HG02571 (cell line): ENCODE results near the gene MEAF6.
A peak's percentile ranks its signal among the peaks of the same experiment; 100 is the strongest.
"Not testable (repeated sequence)": the region's sequence is repeated elsewhere in the genome, so short reads cannot be mapped to it uniquely, and the experiment has no call there.

Source experiments
- ATAC-seq: cut with Tn5 transposase; IDR thresholded peaks from one replicate; pipeline ENCODE4 v1.9.1; 2021; ENCODE audit warnings: mild to moderate bottlenecking, moderate library complexity; ENCODE audit not compliant: unreplicated experiment

Gene MEAF6

DNA sequence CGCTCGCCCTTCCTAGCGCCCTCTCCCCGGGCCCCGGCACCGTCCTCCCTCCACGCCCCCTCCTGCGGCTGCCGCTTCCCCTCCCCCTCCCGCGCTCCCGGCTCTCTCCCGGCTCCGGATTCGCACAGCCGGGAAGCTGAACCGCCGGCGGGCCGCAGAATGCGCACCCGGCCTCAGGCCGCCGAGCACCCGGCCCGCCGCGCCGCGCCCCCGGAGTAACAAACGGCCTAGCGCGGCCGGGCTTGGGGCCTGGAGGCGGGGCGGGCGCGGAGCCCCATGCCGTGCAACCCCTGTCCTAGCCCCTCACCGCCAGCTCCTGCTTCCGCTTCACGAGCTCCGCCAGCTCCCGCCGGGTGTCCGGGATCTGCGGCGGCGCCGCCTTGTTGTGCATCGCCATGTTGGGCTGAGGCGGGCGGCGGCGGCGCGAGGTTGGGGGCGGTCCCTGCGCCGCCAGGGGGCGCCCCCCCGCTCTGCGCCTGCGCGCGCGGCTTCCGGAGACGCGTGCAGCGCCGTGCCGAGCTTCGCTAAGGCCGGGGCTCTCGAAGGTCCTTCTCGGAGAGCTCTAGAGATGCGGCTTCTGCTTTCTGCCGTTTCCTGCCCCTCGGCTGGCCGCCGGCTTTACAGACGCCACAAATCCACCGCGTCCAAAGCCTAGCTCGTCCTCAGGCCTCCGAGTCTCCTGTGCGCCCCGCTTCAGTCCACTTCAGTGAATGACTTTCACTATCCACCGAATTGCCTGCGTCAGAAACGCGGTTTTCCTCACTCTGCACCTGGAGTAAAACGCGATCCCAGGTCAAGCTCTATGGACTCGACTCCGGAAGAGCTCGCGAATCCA, at the start of gene MEAF6:
MEAF6 (minus strand) TSS at position 417 of the 835 bp plus-strand sequence; CDS start at position 397, 20 bp downstream.
- peak; percentile 85 for ATAC-seq

DNA sequence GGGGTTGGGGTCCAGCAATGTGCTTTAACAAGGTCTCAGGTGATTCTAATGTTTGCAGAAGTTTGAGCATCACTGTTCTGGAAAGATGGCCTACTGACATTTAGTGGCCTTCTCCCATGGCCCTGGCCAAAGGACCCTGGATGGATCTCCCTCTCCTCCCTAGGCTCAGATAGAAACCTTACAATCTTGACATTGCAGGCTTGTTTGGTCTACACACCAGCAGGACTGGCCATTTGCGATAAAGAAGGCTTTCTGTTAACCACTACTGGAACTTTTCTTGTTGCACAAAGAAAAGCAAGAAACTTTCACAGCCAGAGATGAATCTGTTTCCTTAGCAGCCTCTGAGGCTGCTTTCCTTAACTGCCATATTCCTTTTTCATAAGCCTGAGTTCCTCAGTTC, 48.4 kb upstream of the MEAF6 start:
- no peak for ATAC-seq

DNA sequence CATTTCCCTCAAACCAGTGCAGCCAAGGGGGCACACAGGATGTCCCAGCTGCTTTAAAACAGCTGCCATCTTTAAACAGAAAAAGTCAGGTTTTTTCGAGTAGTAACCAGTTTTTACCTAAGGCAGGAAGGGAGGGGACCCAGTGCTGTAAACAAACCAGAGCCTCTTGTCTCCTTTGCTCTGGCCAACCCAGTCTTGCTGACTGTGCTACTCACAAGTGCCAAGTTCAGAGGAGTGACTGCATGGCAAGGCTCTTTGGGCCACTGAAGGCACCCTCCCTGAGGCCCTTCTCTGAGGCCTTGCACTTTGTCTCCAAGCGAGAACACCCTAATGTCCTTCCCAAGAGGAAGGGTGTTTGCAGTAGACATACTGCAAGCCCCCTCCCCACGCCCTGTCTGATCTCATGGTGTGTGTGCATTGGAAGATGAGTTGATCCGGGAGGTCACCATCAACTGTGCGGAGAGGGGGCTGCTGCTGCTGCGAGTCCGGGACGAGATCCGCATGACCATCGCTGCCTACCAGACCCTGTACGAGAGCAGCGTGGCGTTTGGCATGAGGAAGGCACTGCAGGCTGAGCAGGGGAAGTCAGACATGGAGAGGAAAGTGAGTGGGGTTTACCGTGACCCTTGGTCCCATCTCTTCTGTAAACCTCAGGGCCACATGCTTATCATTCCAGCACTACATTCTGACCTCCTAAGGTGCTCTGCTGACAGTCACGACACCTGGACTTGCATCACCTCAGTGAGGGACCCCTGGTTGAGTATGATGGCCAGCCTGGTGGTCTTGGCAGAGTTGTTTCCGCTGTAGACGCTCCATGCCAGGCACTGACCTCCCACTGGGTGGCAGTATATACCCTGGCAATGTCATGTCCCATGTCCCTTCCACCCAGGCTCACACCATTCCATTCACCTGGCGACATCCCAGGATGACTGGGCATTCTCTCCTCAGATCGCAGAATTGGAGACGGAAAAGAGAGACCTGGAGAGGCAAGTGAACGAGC, 46.9 kb upstream of the MEAF6 start:
- no peak for ATAC-seq

DNA sequence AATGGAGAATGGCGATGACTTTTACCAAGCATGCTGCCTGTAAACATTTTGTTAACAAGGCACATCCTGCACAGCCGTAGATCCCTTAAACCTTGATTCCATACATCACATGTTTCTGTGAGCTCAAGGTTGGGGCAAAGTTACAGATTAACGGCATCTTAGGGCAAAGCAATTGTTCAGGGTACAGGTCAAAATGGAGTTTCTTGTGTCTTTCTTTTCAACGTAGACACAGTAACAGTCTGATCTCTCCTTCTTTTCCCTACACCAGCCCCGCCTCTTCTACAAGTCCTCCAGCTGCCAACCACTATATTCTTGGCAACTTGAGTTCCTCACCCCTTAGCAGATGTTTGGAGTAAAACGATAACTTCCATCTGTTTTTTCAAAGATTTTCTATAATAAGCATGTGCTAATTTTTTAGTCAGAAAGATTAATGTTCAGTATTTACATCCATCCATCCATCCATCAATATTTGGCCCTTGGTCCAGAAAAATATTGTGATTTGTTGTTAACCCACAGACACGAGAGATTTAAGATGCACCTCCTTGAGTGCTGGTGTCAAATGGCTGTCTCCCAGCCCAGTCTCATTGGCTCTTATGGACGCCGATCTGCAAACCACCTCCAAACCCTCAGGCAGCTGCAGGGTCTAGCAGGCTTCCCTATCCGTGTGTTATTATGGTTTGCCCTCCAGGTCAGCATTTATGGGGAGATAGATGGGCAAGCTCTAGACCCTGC, 46.0 kb upstream of the MEAF6 start:
- no peak for ATAC-seq

DNA sequence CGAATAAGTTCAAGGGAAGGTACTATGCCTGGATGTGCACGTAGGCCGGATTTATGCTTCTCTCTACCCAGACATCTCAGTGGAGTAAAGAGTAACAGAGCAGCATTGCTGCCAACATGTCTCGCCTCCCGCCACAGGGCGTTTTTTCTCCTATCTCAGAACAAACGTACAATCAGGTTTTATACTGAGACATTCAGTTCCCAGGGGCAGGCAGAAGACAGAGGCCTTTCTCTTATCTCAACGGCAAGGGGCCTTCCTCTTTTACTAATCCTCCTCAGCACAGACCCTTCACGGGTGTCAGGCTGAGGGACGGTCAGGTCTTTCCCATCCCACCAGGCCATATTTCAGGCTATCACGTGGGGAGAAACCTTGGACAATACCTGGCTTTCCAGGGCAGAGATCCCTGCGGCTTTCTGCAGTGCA, 45.4 kb upstream of the MEAF6 start:
- ATAC-seq = not testable (repeated sequence)

DNA sequence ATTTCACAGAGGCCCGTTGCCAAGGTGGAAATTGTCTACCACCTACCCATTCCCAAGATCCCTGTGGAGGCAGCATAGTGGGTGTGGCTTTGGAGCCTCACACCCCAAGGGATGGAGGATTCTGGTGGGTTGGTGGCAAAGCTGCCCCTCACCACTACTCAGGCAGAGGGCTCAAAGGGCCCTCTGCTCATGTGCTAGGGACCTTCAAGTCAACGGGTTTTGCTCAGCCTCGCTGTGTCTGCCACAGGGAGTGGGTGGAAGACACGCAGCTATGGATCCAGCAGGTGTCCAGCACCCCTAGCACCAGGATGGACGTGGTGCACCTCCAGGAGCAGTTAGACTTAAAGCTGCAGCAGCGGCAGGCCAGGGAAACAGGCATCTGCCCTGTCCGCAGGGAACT, 44.5 kb upstream of the MEAF6 start:
- ATAC-seq = no peak

DNA sequence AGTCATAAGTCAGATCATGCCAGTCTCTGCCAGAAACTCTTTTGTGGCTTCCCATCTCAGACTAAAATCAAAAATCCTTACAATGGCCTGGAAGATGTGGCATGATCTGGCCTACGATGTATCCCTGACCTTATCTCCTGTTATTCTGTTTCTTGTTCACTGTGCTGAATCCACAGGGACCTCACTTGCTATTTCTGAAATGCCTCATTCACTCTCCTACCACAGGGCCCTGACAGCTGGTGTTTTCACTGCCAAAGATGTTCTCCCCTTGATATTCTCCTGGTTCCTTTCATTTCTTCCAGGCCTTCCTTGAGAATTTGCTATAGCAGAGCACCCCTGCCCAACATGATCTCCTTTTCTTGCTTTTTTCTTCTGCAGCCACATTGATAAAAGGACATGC, 43.8 kb upstream of the MEAF6 start:
- no peak for ATAC-seq

DNA sequence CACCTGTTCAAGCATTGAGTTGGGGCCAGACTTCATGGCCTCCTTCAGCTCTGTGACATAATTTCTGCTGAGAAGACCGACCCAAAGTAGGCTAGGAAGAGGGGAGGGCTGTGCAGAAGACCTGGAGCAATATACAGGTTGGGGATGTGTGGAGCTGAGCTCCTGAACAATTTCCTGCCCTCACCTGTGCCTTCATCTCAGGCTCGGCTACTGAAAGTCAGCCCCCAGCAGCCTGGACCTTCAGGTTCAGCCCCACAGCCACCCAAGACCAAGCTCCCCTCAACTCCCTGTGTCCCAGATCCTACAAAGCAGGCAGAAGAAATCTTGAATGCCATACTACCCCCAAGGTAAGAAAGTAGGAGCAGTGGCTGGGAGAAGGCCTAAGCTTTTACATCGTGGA, 42.8 kb upstream of the MEAF6 start:
- no peak for ATAC-seq

DNA sequence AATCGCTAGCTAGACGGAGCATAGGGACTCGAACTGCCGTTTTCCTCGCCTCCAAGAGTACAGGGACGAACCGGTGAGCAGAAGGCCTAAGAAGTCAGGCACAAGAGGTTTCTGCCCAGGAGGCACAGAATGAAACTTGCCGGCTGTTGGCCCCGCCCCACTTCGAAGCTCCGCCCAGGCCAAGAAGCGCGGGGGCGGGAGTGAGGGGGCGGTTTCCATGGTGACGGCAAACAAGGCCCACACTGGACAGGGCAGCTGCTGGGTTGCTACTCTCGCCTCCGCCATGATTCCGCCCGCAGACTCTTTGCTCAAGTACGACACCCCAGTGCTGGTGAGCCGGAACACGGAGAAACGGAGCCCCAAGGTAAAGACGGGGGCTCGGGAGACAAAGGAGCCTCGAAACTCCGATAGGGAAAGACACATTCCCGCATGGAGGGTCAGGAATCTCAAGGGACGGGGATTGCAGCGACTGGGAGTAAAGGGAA, 42.2 kb upstream of the MEAF6 start, which contains the start of gene DNALI1:
DNALI1 (plus strand) TSS at position 229 of the 485 bp plus-strand sequence; CDS start at position 284, 55 bp downstream.
- ATAC-seq = no peak

DNA sequence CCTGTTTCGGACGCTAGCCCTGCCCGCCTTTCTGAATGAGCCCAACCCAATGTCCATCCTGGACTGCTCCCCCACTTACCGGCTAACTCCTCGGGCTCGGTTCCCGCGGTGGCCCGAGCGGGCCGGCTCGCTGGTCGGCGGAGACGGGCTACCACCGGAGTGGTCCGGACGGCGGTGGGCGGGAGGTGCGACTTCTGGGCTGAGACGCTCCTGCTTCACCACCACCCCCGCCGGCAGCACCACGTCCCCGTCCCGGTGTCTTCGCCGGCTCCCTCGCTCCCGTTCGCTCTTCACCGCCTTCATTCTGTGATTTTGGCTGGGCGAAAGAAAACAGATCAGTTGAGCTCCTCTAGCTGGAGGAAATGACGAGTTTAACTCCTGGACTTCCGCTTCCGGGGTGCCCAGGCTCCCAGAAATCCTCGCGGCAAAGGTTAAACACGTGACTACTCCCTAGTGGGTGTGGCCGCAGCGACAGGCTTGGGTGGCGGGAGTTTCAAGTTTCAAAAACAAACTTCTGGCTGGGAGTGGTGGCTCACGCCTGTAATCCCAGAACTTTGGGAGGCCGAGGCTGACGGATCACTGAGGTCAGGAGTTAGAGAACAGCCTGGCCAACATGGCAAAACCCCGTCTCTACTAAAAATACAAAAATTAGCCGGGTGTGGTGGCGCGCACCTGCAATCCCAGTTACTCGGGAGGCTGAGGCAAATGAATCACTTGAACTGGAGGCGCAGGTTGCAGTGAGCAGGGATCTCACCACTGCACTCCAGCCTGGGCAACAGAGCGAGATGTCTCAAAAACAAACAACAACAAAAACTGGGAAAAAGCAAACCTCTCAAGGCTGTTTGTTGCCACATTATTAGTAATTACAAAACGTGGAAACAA, 39.6 kb upstream of the MEAF6 start, which contains the start of gene SNIP1:
SNIP1 (minus strand) TSS at position 367 of the 882 bp plus-strand sequence; CDS start at position 303, 64 bp downstream.
- ATAC-seq = peak; percentile 85

DNA sequence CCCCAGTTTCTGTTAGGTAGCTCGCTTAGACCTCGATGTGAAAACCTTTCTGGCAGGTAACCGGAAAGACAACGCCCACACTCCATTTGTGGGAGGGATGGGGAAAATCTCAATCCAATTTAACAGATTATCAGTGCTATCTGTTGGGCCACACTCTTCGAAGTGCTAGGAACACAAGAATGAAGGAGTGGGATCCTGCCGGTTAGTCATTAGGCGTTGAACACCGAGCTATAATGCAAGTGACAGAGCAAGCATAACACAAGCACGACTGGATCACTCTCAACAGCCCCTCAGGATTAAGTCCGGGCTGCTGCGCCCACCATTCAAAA, 39.0 kb upstream of the MEAF6 start:
- no peak for ATAC-seq

DNA sequence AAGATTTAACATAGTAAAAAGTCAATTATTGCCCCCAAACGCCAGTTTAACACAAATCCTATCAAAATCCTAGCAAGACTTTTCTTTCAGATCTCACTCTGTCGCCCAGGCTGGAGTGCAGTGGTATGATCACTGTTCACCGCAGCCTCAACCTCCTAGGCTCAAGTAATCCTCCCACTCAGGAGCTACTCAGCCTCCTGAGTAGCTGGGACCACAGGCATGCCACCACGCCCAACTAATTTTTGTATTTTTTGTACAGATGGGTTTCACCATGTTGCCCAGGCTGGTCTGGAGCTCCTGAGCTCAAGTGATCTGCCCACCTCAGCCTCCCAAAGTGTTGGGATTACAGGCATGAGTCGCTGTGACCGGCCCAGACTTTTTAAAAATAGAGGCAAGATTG, 34.8 kb upstream of the MEAF6 start:
- ATAC-seq = no peak

DNA sequence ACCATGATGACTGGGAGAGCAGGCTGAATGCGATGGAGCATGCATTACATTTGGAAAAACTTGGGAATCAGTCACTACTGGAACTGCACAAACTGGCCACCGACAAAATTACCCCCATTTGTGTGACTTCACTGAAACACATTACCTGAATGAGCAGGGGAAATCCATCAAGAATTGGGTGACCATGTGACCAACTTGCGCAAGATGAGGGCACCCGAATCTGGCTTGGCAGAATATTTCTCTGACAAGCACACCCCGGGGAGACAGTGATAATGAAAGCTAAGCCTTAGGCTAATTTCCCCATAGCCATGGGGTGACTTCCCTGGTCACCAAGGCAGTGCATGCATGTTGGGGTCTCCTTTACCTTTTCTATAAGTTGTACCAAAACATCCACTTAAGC, 30.5 kb upstream of the MEAF6 start:
- no peak for ATAC-seq

DNA sequence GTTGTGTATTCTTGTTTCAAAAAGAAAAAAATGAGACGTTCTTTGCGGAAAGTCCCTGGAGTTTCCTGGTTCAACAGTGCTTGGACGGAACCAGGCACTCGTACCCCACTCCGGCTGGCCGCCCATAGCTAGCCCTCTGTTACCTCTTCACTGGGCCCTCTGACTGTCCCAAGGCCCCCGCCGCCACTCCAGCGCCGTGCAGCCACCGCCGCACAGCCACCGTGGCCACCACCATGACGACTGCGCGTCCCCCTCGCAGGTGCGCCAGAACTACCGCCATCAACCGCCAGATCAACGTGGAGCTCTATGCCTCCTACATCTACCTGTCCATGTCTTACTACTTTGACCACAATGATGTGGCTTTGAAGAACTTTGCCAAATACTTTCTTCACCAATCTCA, 30.0 kb upstream of the MEAF6 start:
- ATAC-seq = no peak

DNA sequence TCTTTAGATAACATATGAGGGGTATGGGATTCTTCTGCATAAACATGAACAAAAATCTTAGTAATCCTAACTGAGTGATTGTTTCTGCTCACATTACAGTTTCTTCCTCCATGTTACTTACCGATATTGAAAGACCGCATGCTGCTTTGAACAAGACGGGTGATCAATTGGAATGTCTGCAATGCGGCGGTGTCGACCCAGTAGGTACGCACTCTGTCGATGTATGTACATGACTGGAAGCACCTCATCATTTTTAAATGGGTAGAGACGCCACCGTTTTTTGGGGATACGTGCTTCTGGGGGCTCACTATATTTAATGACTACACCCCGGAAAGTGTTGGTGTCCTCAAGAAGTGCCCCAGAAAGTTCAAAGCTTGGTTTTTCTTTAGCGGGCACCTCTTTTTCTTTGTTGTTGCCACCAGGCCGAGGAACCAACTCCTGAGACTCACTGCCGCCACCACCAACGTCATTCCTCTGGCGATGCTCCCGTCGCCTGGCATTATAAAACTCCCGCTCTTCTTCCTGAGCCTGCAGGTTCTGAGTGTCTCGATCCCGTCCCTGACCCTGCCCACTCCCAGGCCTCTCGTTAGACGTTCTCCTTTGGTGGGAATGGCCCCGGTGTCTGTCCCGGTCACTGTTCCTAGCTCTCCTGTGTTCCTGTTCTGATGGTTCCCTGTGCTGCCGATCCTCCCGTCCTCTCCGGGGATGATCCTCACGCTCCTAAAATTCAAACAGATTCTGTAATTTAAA, 25.6 kb upstream of the MEAF6 start:
- no peak for ATAC-seq

DNA sequence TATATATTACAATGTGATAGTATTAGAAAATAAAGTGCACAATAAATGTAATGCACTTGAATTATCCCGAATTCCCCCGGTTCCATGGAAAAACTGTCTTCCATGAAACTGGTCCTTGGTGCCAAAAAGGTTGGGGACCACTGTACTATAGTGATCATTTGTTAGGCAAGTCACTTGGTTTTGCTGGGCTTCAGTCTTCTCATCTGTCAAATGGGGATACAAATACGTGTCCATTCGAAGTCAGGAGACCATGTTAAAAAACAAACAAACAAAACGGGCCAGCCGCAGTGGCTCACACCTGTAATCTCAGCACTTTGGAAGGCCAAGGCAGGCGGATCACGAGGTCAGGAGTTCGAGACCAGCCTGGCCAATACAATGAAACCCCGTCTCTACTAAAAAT, 24.6 kb upstream of the MEAF6 start:
- ATAC-seq = not testable (repeated sequence)

DNA sequence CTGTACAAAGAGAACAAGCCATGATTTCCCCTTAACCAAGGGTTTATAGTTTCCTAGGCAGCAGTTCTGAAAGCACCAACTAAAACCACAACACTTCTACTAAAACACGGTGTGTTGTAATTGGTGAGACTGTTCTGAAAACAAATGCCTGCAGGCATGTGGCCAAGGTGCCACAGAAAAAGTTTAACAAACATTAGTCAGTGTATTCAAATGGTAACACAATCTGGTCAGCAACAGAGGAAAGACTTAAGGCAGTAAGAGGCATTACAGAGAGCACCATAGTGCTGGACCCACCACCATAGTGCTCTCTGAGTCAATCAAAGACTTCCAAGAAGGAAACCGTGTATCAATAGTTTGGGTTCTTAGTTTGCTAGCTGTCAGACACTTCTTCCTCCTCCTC, 22.8 kb upstream of the MEAF6 start:
- no peak for ATAC-seq

DNA sequence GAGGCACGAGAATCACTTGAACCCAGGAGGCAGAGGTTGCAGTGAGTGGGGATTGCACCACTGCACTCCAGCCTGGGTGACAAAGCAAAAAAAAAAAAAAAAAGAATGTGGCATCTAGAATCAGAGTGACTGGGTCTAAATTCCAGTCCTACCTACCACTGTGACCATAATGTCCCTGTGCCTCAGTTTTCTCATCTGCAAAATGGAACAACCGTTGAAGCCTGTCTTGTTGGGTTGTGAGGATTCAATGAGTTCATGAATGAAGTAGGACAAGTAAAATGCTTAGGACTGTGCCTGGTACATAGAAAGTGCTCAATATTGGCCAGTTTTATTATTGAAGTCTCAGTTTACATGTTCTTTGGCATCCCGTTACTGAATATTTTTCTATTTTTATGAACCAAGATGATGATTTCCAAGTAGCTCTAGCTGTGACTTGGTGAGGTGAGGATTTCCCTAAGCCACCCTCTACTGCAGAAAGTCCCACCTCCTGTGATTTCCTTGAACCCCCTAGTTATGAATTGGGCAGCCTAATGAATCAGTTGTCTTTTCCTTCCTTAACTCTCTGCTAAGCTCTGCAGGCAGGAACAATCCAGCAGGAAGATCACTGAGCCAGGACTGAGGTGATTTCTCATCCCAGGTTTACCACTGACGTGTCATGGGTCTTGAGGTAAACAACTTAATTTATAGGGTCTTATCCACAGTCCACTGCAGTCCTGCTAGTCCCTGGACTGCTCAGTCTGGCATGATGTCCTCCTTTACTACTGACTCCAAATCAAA, 18.9 kb upstream of the MEAF6 start:
- ATAC-seq = no peak
